Measurements from ENCODE around the gene AIRE.

GRCh38 chr21:44296916-44297315, 11.2 kb downstream of the AIRE start:
- TF ChIP-seq CTCF (IDR thresholded peaks at IDR 0.05 in 4 of 5, conservative IDR thresholded peaks at IDR 0.05 in 1 of 5) (no peak), POLR2A (IDR thresholded peaks at IDR 0.05) (no peak)

Data from gastrocnemius medialis (tissue), 4 donors.